Mononuclear cell (primary cell): Measurements from ENCODE around the gene MICOS13. TPM values are rescaled to one million over a fixed set of nuclear protein-coding genes. Genes with fewer than 3 reads are reported as not detected.

Source experiments
- H3K27me3 ChIP-seq: 2 replicates; pipeline ENCODE4 v1.6.0; 2011; ENCODE audit warnings: low read length, control low read depth; ENCODE audit not compliant: insufficient read depth
- H3K4me1 ChIP-seq: 2 replicates; pipeline ENCODE4 v1.5.1; 2011; ENCODE audit warnings: mild to moderate bottlenecking, low read length, control low read depth; ENCODE audit not compliant: insufficient read depth
- H3K4me3 ChIP-seq: 2 replicates; pipeline ENCODE4 v1.5.1; 2011; ENCODE audit warnings: mild to moderate bottlenecking, low read length, moderate library complexity
- H3K9me3 ChIP-seq: 2 replicates; pipeline ENCODE4 v1.5.1; 2011; ENCODE audit warnings: low read depth, mild to moderate bottlenecking, control low read depth, low read length
- total RNA-seq: library from RNA; depleted of rRNA; stranded (reverse); fragments of >200 nt; gene quantifications from one replicate; pipeline ENCODE4 v1.2.3, GENCODE V29; 2012

The MICOS13 gene, protein sequence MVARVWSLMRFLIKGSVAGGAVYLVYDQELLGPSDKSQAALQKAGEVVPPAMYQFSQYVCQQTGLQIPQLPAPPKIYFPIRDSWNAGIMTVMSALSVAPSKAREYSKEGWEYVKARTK
- total RNA-seq, result 8.5 TPM

DNA sequence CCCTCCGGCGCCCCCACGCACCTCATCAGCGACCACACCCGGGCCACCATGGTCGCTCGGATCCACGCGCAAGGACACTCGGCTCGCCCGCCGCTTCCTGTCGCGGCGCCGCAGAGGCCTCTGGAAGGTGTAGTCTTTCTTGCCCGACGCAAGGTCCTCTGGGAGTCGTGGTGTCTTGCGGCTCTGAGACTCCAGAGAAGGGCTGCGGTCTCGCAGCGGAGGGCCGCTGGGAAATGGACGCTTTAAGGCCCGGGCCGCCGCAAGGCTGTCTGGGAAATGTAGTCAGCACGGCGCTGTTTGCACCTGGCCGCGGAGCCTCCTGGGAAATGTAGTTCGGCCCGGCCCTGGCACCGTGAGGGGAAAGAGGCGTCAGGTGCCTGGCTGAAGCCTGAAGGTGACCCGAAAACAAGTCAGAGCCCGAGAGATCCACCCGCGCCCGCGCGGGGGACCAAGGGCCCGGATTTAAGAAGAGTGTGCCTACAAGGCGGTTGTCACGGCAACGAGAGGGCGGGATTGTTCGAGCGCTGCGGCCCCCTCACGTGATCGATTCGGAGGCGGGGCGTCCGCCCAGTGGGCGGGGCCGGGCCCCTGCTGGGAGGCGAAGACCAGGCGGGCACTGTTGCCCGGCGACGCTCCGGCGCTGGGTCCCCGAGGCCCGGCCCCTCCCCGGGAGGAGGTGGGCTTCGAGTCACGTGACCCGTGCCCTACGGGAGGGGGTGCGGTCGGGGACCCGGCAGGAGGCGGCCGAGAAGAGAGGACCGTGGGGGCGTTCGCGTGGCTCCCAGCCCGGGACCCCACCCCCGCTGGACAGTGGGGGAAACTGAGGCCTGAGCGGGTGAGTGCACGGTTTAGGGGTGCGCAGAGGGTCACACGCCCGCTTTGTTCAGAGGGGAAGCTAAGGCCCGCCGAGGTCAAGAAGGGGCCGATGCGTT is at the start of gene MICOS13, which contains the start of gene HSD11B1L:
Gene MICOS13, minus strand, starts transcription at position 80 of the 932 bp plus-strand sequence. Its CDS starts 30 bp downstream, at position 50.
Gene HSD11B1L, plus strand, starts transcription at position 591 of the 932 bp plus-strand sequence. CDS start 3,806 bp downstream, outside the sequence.
- Histone ChIP-seq H3K9me3 (no peaks in the 10 kb centered on the region), H3K4me3 (peak within 1 kb of the TSS; percentile 99), H3K4me1 (peaks cover 20% of the 10 kb centered on the region), H3K27me3 (no peaks in the 10 kb centered on the region)

DNA sequence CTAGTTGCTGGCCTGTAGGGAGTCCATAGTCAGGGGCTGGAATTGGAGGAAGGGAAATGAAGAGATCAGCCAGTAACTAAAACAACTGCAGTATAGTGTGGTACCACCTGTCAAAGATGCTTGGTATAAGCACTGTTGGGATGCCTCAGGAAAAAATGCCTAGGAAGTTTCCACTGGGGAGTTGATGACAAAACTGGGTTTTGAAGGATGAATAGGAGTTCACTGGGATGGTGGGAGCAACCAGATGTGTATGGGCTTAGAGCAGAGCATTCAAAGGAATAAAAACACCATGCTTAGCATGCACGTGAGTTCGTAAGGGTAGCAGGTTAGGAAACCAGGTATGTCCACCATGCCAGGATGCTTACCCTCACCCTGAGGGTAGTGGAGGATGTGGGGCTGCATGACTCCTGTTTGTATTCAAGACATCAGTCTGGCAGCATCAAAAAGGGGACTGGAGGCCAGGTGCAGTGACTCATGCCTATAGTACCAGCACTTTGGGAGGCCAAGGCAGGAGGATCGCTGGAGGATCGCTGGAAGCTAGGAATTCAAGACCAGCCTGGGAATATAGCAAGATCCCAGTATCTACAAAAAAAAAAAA is 47.2 kb upstream of the MICOS13 start:
- no peak overlapping the region for H3K4me3 ChIP-seq
- H3K4me1 ChIP-seq, result no peaks in the 10 kb centered on the region
- no peaks in the 10 kb centered on the region for H3K27me3 ChIP-seq
- no peaks in the 10 kb centered on the region for H3K9me3 ChIP-seq

DNA sequence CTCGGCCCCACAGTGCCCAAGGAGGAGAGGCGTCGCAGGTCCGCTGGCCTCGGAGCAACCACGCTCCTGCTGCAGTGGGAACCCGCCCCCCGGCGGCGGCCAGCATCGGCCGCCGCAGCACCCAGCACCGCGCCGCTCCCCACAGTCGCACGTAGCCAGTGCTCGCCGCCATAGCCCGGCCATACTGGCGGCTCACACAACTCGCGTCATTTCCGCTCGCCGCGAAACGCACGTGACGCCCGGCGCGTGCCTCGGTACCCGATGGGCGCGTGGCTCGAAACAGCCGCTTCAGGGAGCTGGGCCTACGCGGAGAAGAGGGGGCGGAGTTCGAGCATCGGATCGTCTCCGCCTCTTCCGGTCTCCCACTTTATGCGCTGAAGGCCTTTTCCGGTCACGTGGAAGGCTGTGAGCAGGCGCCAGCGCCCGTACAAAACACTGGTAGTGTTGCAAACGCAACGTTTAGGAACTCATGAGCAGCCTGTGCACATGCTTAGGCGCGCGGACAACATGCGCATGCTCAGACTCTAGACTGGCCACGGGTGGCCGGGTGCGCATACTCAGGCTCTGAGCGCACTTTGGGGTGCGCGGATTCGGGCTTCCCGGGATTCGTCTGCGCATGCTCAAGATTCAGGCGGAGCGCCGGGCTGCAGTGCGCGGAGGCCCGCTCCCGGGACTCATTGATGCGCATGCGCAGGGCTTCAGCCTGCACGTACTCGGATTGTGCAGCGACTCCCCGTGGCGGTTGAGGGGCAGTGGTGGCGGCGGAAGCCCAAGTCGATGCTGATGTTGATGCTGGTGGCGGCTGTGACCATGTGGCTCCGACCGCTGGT is 39.9 kb upstream of the MICOS13 start, which contains the start of the genes CATSPERD and LONP1:
Gene CATSPERD, plus strand, starts transcription at position 677 of the 830 bp plus-strand sequence. Its CDS starts 101 bp downstream, at position 778.
Gene LONP1, minus strand, starts transcription at position 186 of the 830 bp plus-strand sequence. Its CDS starts 14 bp downstream, at position 172.
- Histone ChIP-seq H3K27me3 (no peaks in the 10 kb centered on the region), H3K4me3 (peak within 1 kb of the TSS; percentile 87), H3K4me1 (peaks cover 29% of the 10 kb centered on the region), H3K9me3 (no peaks in the 10 kb centered on the region)

DNA sequence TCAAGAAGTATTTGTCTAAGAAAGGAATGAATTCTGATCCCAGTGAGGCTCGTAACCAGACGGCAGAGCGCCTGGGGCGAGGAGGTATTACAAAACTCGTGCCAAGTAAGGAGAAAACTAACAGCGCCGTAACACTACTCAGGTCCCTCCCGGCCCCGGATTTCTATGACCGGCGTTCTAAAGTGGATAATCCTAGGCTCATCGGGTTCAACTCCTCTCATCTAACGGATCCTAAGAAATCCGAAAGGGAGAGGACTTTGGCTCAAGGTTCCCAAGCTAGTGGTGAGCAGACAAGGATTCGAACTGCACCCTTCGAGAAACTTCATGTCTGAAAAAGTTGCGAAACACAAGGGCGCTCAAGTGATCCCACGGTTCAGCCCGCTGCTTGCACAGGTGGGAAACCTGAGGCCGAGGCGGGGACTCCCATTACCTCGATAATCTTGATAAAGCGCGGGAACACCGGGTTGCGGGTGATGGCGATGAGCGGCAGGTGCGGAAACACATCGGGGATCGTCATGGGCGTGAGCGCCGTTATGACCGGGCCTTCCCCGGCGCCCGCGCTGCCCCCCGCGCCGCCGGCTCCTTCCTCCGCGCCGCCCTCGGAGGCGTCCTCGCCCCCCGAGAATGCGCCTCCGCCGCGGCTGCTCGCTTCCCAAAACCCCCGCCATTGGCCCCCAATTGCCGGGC is 39.1 kb upstream of the MICOS13 start:
- no peaks in the 10 kb centered on the region for H3K27me3 ChIP-seq
- no peaks in the 10 kb centered on the region for H3K9me3 ChIP-seq
- H3K4me3 ChIP-seq, result peak overlapping the region; percentile 87
- peaks cover 29% of the 10 kb centered on the region for H3K4me1 ChIP-seq

DNA sequence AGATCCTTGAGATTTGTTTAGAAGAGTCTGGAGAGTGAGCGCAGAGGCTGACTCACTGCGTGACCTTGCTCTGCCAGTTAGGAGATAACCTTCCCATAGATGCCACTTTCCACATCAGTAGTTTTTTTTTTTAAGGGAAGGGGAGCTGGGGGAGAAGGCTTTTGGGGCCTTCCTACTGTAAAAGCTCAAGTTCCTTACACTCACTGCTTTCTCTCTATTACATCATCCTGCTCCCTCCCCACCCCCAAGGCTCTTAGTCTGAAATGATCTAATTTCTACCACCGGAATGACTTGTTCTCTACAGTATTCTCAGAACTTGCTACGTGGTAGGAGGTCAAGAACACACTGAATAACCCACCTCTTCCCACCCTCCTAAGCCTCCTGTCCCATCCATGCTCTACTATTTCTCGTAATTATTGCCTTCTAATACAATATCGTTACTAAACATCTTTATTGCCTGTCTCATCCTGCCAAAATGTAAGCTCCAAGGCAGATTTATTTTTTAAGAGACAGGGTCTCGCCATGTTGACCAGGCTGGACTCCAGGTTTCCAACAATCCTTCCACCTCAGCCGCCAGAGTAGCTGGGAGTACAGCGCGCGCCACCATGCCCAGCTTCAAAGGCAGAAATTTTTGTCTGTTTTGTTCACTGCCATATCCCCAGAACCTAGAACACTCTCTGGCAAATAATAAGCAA is 38.4 kb upstream of the MICOS13 start:
- peaks cover 29% of the 10 kb centered on the region for H3K4me1 ChIP-seq

DNA sequence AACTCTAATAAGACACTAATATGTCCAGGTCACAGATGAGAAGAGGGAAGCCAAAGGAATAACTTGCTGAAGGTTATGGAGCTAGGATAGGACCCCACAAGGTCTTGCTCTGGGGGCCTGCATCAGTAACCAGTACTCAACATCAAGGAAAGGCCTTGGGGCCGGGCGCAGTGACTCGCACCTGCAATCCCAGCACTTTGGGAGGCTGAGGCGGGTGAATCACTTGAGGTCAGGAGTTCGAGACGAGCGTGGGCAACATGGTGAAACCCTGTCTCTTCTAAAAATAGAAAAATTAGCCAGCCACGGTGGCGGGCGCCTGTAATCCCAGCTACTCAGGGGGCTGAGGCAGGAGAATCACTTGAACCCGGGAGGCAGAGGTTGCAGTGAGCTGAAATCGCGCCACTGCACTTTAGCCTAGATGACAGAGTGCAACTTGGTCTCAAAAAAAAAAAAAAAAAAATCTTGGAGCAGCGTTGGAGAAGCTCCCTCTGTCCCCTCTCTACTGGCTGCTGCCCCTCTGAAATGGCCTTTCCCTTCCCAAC is 37.8 kb upstream of the MICOS13 start:
- Histone ChIP-seq H3K4me3 (no peak overlapping the region), H3K9me3 (no peaks in the 10 kb centered on the region), H3K4me1 (peaks cover 29% of the 10 kb centered on the region), H3K27me3 (no peaks in the 10 kb centered on the region)

More for the DNA sequence above, 38.4 kb upstream of the MICOS13 start:
- Histone ChIP-seq H3K4me3 (peak overlapping the region; percentile 87), H3K27me3 (no peaks in the 10 kb centered on the region), H3K9me3 (no peaks in the 10 kb centered on the region)

DNA sequence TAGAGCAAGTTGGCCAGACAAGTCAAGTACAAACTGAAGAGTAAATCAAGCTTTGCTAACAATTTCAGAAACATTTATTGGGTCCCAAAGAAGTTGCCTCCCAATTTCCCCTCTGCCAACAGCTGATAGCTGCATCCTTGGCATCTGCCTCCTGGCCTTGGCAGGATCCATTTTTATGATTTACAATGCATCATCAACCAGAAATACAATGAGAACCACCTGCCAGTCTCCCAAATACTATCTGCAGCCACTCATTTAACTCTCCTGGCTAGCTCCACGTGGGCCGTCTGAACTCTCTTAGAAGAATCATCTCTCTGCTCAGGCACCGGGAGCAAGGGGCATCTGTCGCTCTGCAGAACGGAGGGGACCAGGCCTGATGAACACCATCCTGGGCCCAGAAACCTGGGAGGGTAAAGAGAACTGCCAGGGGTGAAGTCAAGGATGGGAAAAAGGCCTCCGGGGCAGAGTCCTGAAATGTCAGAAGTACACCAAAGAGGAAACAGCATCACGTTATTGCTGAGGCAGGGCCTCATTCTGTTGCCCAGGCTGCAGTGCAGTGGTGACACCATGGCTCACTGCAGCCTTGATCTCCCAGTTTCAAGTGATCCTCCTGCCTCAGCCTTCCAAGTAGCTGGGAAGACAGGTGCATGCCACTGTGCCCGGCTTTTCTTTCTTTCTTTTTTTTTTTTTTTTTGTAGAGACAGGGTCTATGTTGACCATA is 37.1 kb upstream of the MICOS13 start:
- Histone ChIP-seq H3K4me1 (peaks cover 29% of the 10 kb centered on the region), H3K4me3 (no peak overlapping the region), H3K9me3 (no peaks in the 10 kb centered on the region), H3K27me3 (no peaks in the 10 kb centered on the region)

DNA sequence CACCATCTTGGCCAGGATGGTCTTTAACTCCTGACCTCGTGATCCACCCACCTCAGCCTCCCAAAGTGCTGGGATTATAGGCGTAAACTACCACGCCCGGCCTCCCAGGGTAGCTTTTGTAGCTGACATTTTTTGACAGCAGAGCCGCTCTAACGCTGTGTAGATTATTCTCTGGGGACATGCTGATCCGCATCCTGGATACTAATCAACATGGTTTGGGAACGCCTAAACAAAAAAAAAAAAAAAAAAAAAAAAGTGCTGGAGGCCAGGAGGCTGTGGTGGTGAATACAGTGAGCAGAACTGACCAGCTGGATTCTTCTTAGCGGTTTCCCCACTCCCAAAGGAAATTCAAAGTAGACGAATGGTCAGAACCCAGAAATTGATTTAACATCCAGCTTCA is 34.5 kb upstream of the MICOS13 start:
- Histone ChIP-seq H3K4me1 (peaks cover 21% of the 10 kb centered on the region), H3K9me3 (no peaks in the 10 kb centered on the region), H3K4me3 (no peak overlapping the region), H3K27me3 (no peaks in the 10 kb centered on the region)

DNA sequence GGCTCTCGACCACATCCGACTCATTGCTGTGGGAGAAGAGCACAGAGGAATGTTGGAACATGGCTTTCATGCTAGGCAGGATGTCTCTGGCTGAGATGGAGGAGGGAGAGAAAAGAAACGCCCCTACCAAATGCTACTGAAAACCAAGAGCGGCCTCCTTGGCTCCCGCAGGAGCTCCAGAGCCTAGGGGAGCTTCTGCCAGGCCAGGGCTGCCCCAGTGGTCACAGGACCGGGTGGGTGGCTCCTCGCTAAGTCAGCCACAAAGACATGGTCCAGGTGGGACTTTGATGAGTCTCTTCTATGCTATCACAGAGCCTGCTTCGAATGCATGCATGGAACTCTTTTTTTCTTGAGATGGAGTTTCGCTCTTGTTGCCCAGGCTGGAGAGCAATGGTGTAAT is 32.9 kb upstream of the MICOS13 start:
- Histone ChIP-seq H3K27me3 (no peaks in the 10 kb centered on the region), H3K9me3 (no peaks in the 10 kb centered on the region), H3K4me3 (no peak overlapping the region), H3K4me1 (peaks cover 7% of the 10 kb centered on the region)

DNA sequence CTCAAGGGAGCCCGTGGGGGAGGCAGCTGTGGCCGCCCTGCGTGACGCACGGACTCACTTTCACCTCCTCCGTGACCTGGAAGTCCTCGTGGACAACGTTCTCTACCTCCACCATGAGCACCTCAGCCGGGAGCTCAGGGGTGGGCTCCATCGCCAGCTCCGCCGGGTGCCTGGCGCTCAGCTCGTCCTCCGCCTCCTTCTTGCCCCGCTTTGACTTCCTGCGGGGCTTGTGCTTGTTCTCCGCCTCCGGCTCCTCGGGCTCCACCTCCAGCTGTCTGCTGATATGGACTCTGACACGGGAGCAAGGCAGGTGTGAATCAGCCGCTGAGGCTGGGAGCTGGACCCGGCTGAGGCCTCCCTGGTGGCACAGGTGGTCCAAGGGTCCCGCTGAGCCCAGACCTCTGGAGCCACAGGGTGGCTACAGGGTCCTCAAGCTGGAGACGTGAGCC is 31.4 kb upstream of the MICOS13 start:
- no peaks in the 10 kb centered on the region for H3K9me3 ChIP-seq
- H3K4me1 ChIP-seq, result no peaks in the 10 kb centered on the region
- H3K27me3 ChIP-seq, result no peaks in the 10 kb centered on the region
- H3K4me3 ChIP-seq, result no peak overlapping the region

DNA sequence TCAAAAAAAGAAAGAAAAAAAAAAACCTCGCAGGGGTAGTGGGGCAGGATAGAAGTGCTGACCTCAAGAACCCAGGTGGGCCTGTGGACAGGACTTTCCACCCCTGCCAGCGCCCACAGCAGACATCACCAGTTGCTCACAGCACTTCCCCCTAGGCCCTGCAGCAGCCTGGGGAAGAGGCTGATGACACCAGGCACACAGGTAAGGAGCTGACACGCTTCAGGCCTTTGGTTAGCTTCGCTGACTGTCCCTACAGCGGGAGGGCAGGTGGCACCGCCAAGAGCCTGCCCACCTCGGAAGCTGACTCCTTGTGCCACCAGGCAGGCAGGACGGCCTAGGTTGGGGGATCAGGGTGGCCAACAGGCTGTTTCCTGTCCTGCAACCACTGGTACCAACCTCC is 30.7 kb upstream of the MICOS13 start:
- Histone ChIP-seq H3K4me1 (no peaks in the 10 kb centered on the region), H3K27me3 (no peaks in the 10 kb centered on the region), H3K4me3 (no peak overlapping the region), H3K9me3 (no peaks in the 10 kb centered on the region)

DNA sequence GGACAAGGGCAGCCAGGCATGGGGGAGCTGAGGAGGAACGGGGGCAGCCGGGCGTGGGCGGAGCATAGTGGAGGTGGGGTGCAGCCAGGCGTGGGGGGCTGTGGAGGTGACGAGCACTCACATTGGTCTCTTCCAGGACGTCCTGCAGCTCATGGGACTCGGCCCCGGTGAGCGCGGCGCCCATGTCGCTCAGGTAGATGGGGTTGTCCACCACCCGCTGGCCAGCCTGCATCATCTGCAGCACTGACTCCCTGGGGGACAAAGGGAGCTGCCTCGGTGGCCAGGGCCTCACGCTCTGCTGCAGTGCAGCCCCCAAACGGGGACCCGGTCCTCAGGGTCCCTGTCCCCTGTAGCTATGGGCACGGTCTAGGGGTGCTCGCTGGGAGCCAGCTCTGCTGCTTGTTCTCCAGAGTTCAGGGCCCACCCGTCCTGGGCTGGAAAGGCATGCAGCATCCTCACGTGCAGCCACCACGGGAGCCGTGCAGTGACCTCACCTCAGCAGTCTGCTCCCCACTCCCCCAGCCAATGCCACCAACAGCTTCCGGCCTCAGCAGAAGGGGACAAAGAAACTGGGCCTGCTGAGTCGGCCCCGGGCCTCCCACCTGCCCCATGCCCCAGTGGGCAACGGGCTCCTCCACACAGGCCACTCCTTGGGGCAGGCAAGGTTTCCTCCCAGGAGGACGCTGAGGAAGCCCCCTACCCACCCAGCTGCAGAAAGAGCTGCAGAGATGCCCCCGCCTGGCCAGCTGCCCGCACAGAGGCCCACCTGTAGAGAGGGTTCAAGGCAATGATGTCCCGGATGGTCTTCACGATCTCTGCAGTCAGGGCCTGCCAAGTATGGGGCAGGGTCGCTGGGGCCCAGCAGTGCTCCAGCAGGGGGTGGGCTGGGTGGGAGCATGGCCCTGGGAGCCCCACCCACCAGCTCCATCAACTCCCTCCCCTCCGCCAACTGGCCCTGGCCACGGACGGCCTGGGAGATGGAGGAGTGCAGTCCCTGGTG is 27.6 kb upstream of the MICOS13 start:
- no peaks in the 10 kb centered on the region for H3K4me1 ChIP-seq
- H3K27me3 ChIP-seq, result no peaks in the 10 kb centered on the region
- no peaks in the 10 kb centered on the region for H3K9me3 ChIP-seq
- H3K4me3 ChIP-seq, result no peak overlapping the region
